Gastrocnemius medialis (tissue), 4 donors: ENCODE results near the gene CDRT15L2. TPM values are rescaled to one million over a fixed set of nuclear protein-coding genes. Genes with fewer than 3 reads are reported as not detected.
"Not testable (repeated sequence)": the region's sequence is repeated elsewhere in the genome, so short reads cannot be mapped to it uniquely, and the experiment has no call there.

Experiments used
- ATAC-seq, 2 donors: fragments of 150-250 bp; one replicate each; pipeline ENCODE4 v1.9.1; 2016
- DNase-seq, 2 donors: peaks; one replicate each; pipeline ENCODE4 v3.0.0-alpha.2; 2019
- H3K27ac ChIP-seq, 4 donors: fragments of 200-600 bp; sonication (generic); 1 replicate in 1 of 4; 2 replicates in 3 of 4; pipeline ENCODE4 v1.5.1; 2016 to 2018; ENCODE audit warnings: mild to moderate bottlenecking in 2 of 4, moderate library complexity in 1 of 4
- H3K27me3 ChIP-seq, 3 donors: fragments of 200-600 bp; sonication (generic) in 2 of 3; 1 replicate in 1 of 3; 2 replicates in 2 of 3; pipeline versions ENCODE4 v1.5.1 to v1.6.0; 2016 to 2019; ENCODE audit warnings: mild to moderate bottlenecking in 1 of 3, moderate library complexity in 1 of 3
- H3K36me3 ChIP-seq, 2 donors: fragments of 200-600 bp; sonication (generic) in 1 of 2; one replicate each; pipeline ENCODE4 v1.5.1; 2017 to 2018
- H3K4me1 ChIP-seq, 2 donors: fragments of 200-600 bp; sonication (generic) in 1 of 2; one replicate each; pipeline ENCODE4 v1.5.1; 2016 to 2017; ENCODE audit warnings: mild to moderate bottlenecking in 2 of 2
- H3K4me3 ChIP-seq, 4 donors: fragments of 200-600 bp; sonication (generic) in 3 of 4; 1 replicate in 1 of 4; 2 replicates in 3 of 4; pipeline ENCODE4 v1.5.1; 2016 to 2019; ENCODE audit warnings: mild to moderate bottlenecking in 2 of 4
- H3K9me3 ChIP-seq, 3 donors: fragments of 200-600 bp; sonication (generic) in 2 of 3; 1 replicate in 1 of 3; 2 replicates in 2 of 3; pipeline ENCODE4 v1.5.1; 2016 to 2019
- POLR2A ChIP-seq, 2 donors: fragments of 450-650 bp; IDR thresholded peaks; one replicate each; pipeline ENCODE4 v1.6.1; 2017; ENCODE audit warnings: antibody characterized with exemption in 2 of 2, mild to moderate bottlenecking in 2 of 2, moderate library complexity in 2 of 2
- in situ Hi-C, 4 donors: fragments of 200-750 bp; cut with MboI; loops; one replicate each; pipeline versions ENCODE4 v1.15.0 to v1.8.0; 2017; ENCODE audit warnings: low sequenced_read_pairs in 4 of 4
- intact Hi-C: fragments of 100-400 bp; cut with DNase I; formaldehyde crosslinking; loops from one replicate; pipeline ENCODE4 v1.15.1; 2023; ENCODE audit warnings: low total_unique reads
- total RNA-seq, 4 donors: library from RNA; depleted of rRNA; stranded (reverse); fragments of >200 nt; gene quantifications; one replicate each; pipeline versions ENCODE4 v1.1.0 to v1.2.3, GENCODE V29; 2016
- TF ChIP-seq, protein P1 (sequence below), 5 experiments: fragments of 450-650 bp in 3 of 5; fragments of 200-600 bp in 2 of 5; sonication (generic) in 2 of 5; IDR thresholded peaks in 4 of 5; conservative IDR thresholded peaks in 1 of 5; 1 replicate in 4 of 5; 2 replicates in 1 of 5; pipeline ENCODE4 v1.5.1; 2016 to 2019; ENCODE audit warnings: antibody characterized with exemption in 5 of 5, mild to moderate bottlenecking in 3 of 5, moderate library complexity in 3 of 5

CDRT15L2 gene
- total RNA-seq, 4 donors from 2014 or later, result not detected

DNA sequence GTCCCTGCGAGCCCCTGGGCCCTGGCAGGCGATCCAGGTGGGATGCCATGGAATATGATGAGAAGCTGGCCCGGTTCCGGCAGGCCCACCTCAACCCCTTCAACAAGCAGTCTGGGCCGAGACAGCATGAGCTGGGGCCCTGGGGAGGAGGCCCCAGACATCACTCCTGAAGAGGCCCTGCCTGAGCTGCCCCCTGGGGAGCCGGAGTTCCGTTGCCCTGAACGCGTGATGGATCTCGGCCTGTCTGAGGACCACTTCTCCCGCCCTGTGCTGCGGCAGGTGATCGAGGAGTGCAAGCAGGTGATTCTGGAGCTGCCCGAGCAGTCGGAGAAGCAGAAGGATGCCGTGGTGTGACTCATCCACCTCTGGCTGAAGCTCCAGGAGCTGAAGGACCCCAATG, 33.1 kb downstream of the CDRT15L2 start:
- Histone ChIP-seq H3K36me3 (no peaks in the 10 kb centered on the region), H3K9me3 (no peaks in the 10 kb centered on the region), H3K27ac (no peak overlapping the region), H3K27me3 (no peaks in the 10 kb centered on the region), H3K4me1 (no peaks in the 10 kb centered on the region), H3K4me3 (no peak overlapping the region)
- DNase-seq, result no peak
- in situ Hi-C loops (no loop called here), intact Hi-C loops (no loop called here)
- no peak for ATAC-seq
- TF ChIP-seq, protein P1, sequence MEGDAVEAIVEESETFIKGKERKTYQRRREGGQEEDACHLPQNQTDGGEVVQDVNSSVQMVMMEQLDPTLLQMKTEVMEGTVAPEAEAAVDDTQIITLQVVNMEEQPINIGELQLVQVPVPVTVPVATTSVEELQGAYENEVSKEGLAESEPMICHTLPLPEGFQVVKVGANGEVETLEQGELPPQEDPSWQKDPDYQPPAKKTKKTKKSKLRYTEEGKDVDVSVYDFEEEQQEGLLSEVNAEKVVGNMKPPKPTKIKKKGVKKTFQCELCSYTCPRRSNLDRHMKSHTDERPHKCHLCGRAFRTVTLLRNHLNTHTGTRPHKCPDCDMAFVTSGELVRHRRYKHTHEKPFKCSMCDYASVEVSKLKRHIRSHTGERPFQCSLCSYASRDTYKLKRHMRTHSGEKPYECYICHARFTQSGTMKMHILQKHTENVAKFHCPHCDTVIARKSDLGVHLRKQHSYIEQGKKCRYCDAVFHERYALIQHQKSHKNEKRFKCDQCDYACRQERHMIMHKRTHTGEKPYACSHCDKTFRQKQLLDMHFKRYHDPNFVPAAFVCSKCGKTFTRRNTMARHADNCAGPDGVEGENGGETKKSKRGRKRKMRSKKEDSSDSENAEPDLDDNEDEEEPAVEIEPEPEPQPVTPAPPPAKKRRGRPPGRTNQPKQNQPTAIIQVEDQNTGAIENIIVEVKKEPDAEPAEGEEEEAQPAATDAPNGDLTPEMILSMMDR (IDR thresholded peaks at IDR 0.05 in 4 of 5, conservative IDR thresholded peaks at IDR 0.05 in 1 of 5), result no peak
- TF ChIP-seq POLR2A (IDR thresholded peaks at IDR 0.05), result no peak

DNA sequence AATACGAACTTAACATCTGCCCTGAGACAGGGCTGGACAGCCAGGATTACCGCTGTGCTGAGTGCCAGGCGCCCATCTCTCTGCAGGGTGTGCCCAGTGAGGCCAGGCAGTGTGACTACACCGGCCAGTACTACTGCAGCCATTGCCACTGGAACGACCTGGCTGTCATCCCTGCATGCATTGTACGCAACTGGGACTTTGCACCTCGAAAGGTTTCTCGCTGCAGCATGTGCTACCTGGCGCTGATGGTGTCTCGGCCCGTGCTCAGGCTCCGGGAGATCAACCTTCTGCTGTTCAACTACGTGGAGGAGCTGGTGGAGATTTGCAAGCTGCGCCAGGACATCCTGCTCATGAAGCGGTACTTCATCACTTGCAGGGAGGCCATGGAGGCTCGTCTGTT, 33.7 kb downstream of the CDRT15L2 start:
- H3K27ac ChIP-seq, result no peak overlapping the region
- no peaks in the 10 kb centered on the region for H3K9me3 ChIP-seq
- no peaks in the 10 kb centered on the region for H3K36me3 ChIP-seq
- TF ChIP-seq POLR2A (IDR thresholded peaks at IDR 0.05), result no peak
- TF ChIP-seq, protein P1 (IDR thresholded peaks at IDR 0.05 in 4 of 5, conservative IDR thresholded peaks at IDR 0.05 in 1 of 5), result no peak
- no peaks in the 10 kb centered on the region for H3K27me3 ChIP-seq
- no peak for ATAC-seq
- intact Hi-C loops (no loop called here), in situ Hi-C loops (no loop called here)
- no peaks in the 10 kb centered on the region for H3K4me1 ChIP-seq
- H3K4me3 ChIP-seq, result no peak overlapping the region
- DNase-seq, result no peak

DNA sequence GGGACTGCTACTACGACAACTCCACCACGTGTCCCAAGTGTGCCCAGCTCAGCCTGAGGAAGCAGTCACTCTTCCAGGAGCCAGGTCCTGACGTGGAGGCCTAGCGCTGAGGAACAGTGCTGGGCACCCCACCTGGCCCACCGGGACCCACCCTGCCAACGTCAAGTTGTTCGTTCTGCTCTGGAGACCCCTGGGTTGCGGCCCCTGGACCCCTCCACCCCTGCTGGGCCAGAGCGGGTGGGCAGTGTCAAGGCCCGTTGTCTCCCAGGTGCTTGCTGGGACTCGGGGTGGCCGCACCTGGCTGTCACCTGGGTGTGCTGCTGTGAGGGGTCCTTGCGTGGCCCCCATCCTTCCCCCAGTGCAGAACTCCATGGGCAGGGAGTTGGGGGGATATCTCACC, 34.4 kb downstream of the CDRT15L2 start:
- no peaks in the 10 kb centered on the region for H3K9me3 ChIP-seq
- no peaks in the 10 kb centered on the region for H3K4me1 ChIP-seq
- H3K4me3 ChIP-seq, result no peak overlapping the region
- in situ Hi-C loops (no loop called here), intact Hi-C loops (no loop called here)
- H3K36me3 ChIP-seq, result no peaks in the 10 kb centered on the region
- ATAC-seq (no peak), DNase-seq (no peak)
- no peak overlapping the region for H3K27ac ChIP-seq
- H3K27me3 ChIP-seq, result no peaks in the 10 kb centered on the region
- no peak for TF ChIP-seq POLR2A (IDR thresholded peaks at IDR 0.05)
- TF ChIP-seq, protein P1 (IDR thresholded peaks at IDR 0.05 in 4 of 5, conservative IDR thresholded peaks at IDR 0.05 in 1 of 5), result no peak

DNA sequence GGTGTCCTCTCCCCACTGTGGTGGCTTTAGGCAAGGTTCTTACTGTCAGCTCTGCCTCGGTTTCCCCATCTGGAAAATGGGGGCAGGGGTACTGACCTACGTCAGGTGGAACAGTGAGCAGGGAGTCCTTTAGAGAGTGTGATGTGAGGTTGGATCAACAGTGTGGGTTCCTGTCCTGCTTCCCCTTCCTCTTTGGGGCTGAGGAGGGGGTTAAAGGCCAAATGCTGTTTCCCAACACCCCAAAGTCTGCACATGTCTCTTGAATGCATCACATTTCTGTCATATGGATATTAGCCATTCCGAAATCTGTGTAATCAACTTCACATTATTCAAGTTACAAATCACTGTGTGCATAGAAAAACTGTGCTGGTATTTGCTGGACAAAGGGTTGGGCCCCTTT, 35.9 kb downstream of the CDRT15L2 start:
- H3K27ac ChIP-seq, H3K27me3 ChIP-seq, H3K9me3 ChIP-seq, H3K4me3 ChIP-seq, intact Hi-C loops, in situ Hi-C loops, ATAC-seq, H3K36me3 ChIP-seq, DNase-seq, H3K4me1 ChIP-seq: not testable (repeated sequence)

Other genes with a start within 250 kb of the CDRT15L2 start
- not detected for gene LGALS9B, start 112.2 kb upstream of the CDRT15L2 start, total RNA-seq